Hepatocyte (in vitro differentiated cells): ENCODE measurements around the gene DCDC2B.

Source experiments
- EZH2 ChIP-seq: fragments of 200-600 bp; sonication (generic); IDR thresholded peaks from 2 replicates; pipeline ENCODE4 v1.6.1; 2016; ENCODE audit warnings: antibody characterized with exemption, mild to moderate bottlenecking, borderline replicate concordance
- EZH2phosphoT487 ChIP-seq: fragments of 200-600 bp; sonication (generic); IDR thresholded peaks from one replicate; pipeline ENCODE4 v1.6.1; 2018; ENCODE audit warnings: antibody characterized with exemption, mild to moderate bottlenecking, low read depth, moderate library complexity; ENCODE audit not compliant: unreplicated experiment, severe bottlenecking
- TF ChIP-seq, protein P1 (sequence below): fragments of 200-600 bp; sonication (generic); IDR thresholded peaks from 2 replicates; pipeline ENCODE4 v1.5.1; 2016; ENCODE audit warnings: antibody characterized with exemption, mild to moderate bottlenecking; ENCODE audit not compliant: poor library complexity

DNA sequence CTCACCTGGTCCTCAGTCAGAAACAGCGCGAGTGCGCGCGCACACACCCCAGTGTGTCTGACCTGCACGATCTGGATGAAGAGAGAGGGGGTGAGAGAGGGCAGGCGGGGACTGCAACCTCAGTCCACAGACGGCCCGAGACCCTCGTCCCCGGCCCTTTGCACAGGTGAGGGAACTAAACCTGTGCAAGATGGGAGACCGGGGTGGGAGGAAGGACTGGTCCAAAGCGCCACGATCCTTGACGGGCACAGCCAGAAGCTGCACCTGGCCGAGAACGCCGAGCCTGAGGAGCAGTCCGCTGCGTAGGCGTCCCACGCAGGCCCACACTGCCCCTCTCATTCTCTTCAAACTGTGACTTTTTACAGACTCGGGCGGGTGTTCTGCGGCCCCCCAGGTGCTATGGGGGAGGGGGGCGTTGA, 3.9 kb upstream of the DCDC2B start:
- TF ChIP-seq, protein P1, sequence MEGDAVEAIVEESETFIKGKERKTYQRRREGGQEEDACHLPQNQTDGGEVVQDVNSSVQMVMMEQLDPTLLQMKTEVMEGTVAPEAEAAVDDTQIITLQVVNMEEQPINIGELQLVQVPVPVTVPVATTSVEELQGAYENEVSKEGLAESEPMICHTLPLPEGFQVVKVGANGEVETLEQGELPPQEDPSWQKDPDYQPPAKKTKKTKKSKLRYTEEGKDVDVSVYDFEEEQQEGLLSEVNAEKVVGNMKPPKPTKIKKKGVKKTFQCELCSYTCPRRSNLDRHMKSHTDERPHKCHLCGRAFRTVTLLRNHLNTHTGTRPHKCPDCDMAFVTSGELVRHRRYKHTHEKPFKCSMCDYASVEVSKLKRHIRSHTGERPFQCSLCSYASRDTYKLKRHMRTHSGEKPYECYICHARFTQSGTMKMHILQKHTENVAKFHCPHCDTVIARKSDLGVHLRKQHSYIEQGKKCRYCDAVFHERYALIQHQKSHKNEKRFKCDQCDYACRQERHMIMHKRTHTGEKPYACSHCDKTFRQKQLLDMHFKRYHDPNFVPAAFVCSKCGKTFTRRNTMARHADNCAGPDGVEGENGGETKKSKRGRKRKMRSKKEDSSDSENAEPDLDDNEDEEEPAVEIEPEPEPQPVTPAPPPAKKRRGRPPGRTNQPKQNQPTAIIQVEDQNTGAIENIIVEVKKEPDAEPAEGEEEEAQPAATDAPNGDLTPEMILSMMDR: no peak
- TF ChIP-seq EZH2phosphoT487 (no peak), EZH2 (no peak)
